Fibroblast of lung (primary cell): ENCODE results near the gene ZCCHC14. TPM values are rescaled to one million over a fixed set of nuclear protein-coding genes. Genes with fewer than 3 reads are reported as not detected.
"Not testable (repeated sequence)": the region's sequence is repeated elsewhere in the genome, so short reads cannot be mapped to it uniquely, and the experiment has no call there.

Experiments used
- DNase-seq, 2 donors: peaks; one replicate each; pipeline versions ENCODE4 v3.0.0 to v3.0.0-alpha.2; 2010; ENCODE audit warnings: low read depth in 2 of 2
- H2AFZ ChIP-seq: 2 replicates; pipeline ENCODE4 v1.5.1; 2012; ENCODE audit warnings: low read length, control low read depth, inconsistent platforms
- H3K27ac ChIP-seq: 2 replicates; pipeline ENCODE4 v1.5.1; 2011; ENCODE audit warnings: low read length, control low read depth; ENCODE audit not compliant: insufficient read depth
- H3K27me3 ChIP-seq: 2 replicates; pipeline ENCODE4 v1.5.1; 2011; ENCODE audit warnings: mild to moderate bottlenecking, low read length; ENCODE audit not compliant: control insufficient read depth, insufficient read depth
- H3K36me3 ChIP-seq: 2 replicates; pipeline ENCODE4 v1.5.1; 2011; ENCODE audit warnings: low read length; ENCODE audit not compliant: control insufficient read depth, insufficient read depth
- H3K4me1 ChIP-seq: 2 replicates; pipeline ENCODE4 v1.5.1; 2011; ENCODE audit warnings: low read length; ENCODE audit not compliant: control insufficient read depth, insufficient read depth; ENCODE audit errors: extremely low read depth
- H3K4me2 ChIP-seq: 2 replicates; pipeline ENCODE4 v1.5.1; 2011; ENCODE audit warnings: low read length, control low read depth; ENCODE audit not compliant: insufficient read depth; ENCODE audit errors: extremely low read depth
- H3K4me3 ChIP-seq, 4 experiments: fragments of 200-600 bp in 1 of 4; sonication (generic) in 1 of 4; replicated peaks in 1 of 4; 2 replicates each; pipeline ENCODE4 v1.5.1; 2011 to 2016; ENCODE audit warnings: low read length in 4 of 4, low read depth in 3 of 4, mild to moderate bottlenecking in 3 of 4, control low read depth in 2 of 4, inconsistent platforms in 1 of 4, mixed read lengths in 1 of 4; ENCODE audit not compliant: insufficient read depth in 1 of 4; ENCODE audit errors: control extremely low read depth in 1 of 4
- H3K79me2 ChIP-seq: 2 replicates; pipeline ENCODE4 v1.5.1; 2012; ENCODE audit warnings: mild to moderate bottlenecking, low read length, inconsistent platforms; ENCODE audit not compliant: control insufficient read depth, insufficient read depth
- H3K9ac ChIP-seq: 2 replicates; pipeline ENCODE4 v1.5.1; 2011; ENCODE audit warnings: mild to moderate bottlenecking, low read length, control low read depth; ENCODE audit not compliant: insufficient read depth
- H3K9me3 ChIP-seq: 2 replicates; pipeline ENCODE4 v1.5.1; 2012; ENCODE audit warnings: low read depth, low read length; ENCODE audit not compliant: control insufficient read depth, insufficient read depth
- H4K20me1 ChIP-seq: 2 replicates; pipeline ENCODE4 v1.5.1; 2011; ENCODE audit warnings: low read length; ENCODE audit not compliant: control insufficient read depth, insufficient read depth; ENCODE audit errors: extremely low read depth
- CTCF ChIP-seq, 2 donors: IDR thresholded peaks in 1 of 2; conservative IDR thresholded peaks in 1 of 2; 1 replicate in 1 of 2; 2 replicates in 1 of 2; pipeline ENCODE4 v1.5.1; 2011 to 2012; ENCODE audit warnings: low read length in 2 of 2, control low read depth in 1 of 2, inconsistent platforms in 1 of 2, low read depth in 1 of 2, mild to moderate bottlenecking in 1 of 2
- EZH2 ChIP-seq: IDR thresholded peaks from 2 replicates; pipeline ENCODE4 v1.5.1; 2012; ENCODE audit warnings: low read length, control low read depth, mild to moderate bottlenecking; ENCODE audit errors: missing control alignments
- polyA plus RNA-seq, 2 donors: library from polyadenylated mRNA; depleted of rRNA in 1 of 2; stranded (reverse) in 1 of 2; unstranded in 1 of 2; fragments of >200 nt; gene quantifications; 2 replicates each; pipeline ENCODE4 v1.2.1, GENCODE V29; 2011 to 2012; ENCODE audit warnings: missing spikeins in 1 of 2
- total RNA-seq: library from RNA; depleted of rRNA; stranded (reverse); fragments of >200 nt; gene quantifications from 2 replicates; pipeline ENCODE4 v1.2.1, GENCODE V29; 2014

The ZCCHC14 gene
- total and polyA plus RNA-seq, 2 donors (not counting 1 experiment from before 2014, with no cell fraction given) = 6.4 to 16.3 TPM

GRCh38 chr16:87498324-87499188 lies 5.7 kb upstream of the ZCCHC14 start:
- Histone ChIP-seq H2AFZ (no peak overlapping the region), H3K79me2 (no peaks in the 10 kb centered on the region), H3K4me3 (no peak overlapping the region), H4K20me1 (no peaks in the 10 kb centered on the region), H3K36me3 (no peaks in the 10 kb centered on the region), H3K27ac (no peak overlapping the region), H3K27me3 (peaks cover 2% of the 10 kb centered on the region), H3K4me1 (peaks cover 2% of the 10 kb centered on the region), H3K9me3 (no peaks in the 10 kb centered on the region), H3K9ac (no peak overlapping the region), H3K4me2 (no peak overlapping the region)
- DNase-seq = no peak
- no peak for TF ChIP-seq EZH2
- TF ChIP-seq CTCF (conservative IDR thresholded peaks at IDR 0.05 in 1 of 2, IDR thresholded peaks at IDR 0.05 in 1 of 2; ENCODE audit: low read depth in 1 of 2, low read length in 2 of 2) = no peak

- H3K4me2 ChIP-seq, H2AFZ ChIP-seq, H3K27ac ChIP-seq, H3K4me3 ChIP-seq, H3K9me3 ChIP-seq, H3K9ac ChIP-seq, H3K4me1 ChIP-seq, H4K20me1 ChIP-seq, H3K79me2 ChIP-seq, DNase-seq, H3K36me3 ChIP-seq, H3K27me3 ChIP-seq: not testable (repeated sequence)
These were observed 5.0 kb upstream of the ZCCHC14 start for GRCh38 chr16:87497767-87498290.

GRCh38 chr16:87497023-87497766 lies 4.4 kb upstream of the ZCCHC14 start:
- not testable (repeated sequence) for H3K36me3 ChIP-seq, H2AFZ ChIP-seq, H3K4me1 ChIP-seq, H3K9ac ChIP-seq, H3K9me3 ChIP-seq, DNase-seq, H4K20me1 ChIP-seq, H3K4me2 ChIP-seq, H3K27ac ChIP-seq, H3K27me3 ChIP-seq, H3K4me3 ChIP-seq, H3K79me2 ChIP-seq
